ENCODE results near the gene PDE3A. TPM values are rescaled to one million over a fixed set of nuclear protein-coding genes. Genes with fewer than 3 reads are reported as not detected.

The PDE3A gene
- polyA plus RNA-seq, 1 of the 3 experiments (the other 2 are of a cell fraction) = 0.67 TPM

- H3K36me3 ChIP-seq (replicated peaks in 1 of 2; ENCODE audit: control insufficient read depth in 1 of 2, insufficient read depth in 2 of 2, low read length in 1 of 2) = no peaks in the 10 kb centered on the region
- peak overlapping the region in 1 of 2 experiments; percentile 31; a peak in 1 of 4 replicates for H3K27ac ChIP-seq (ENCODE audit: low read depth in 2 of 2, low read length in 1 of 2)
- H3K27me3 ChIP-seq (ENCODE audit: insufficient read depth) = no peaks in the 10 kb centered on the region
- H3F3A ChIP-seq (replicated peaks; ENCODE audit: insufficient read depth) = peaks cover 17% of the 10 kb centered on the region
- CTCF ChIA-PET = interaction anchor here (1.0 to 1.1 kb wide), 2 partner anchors 13 to 21 kb away, joined by 3 to 4 read pairs; no protein-coding TSS in a partner anchor
- no peak overlapping the region for H2AFZ ChIP-seq (ENCODE audit: low read depth)
- no peak overlapping the region for H3K4me2 ChIP-seq
- H4K20me1 ChIP-seq (ENCODE audit: insufficient read depth) = no peaks in the 10 kb centered on the region
- DNase-seq = no peak
- peaks cover 25% of the 10 kb centered on the region; the same call in 1 of the 2 replicates for H3K79me2 ChIP-seq (ENCODE audit: insufficient read depth)
- no peaks in the 10 kb centered on the region for H3K9me3 ChIP-seq
- H3K9ac ChIP-seq = no peak overlapping the region
- H3K9me2 ChIP-seq = no peaks in the 10 kb centered on the region
- H3K4me1 ChIP-seq (ENCODE audit: control insufficient read depth in 1 of 2, insufficient read depth in 2 of 2, low read depth in 1 of 2, low read length in 1 of 2) = peaks cover 0 to 6% of the 10 kb centered on the region in 2 experiments; a peak in 2 of 4 replicates
- POLR2A ChIA-PET = no interaction called here
- 98% methylated on average over 1 of the region's 1 CpG for WGBS (ENCODE audit: low lambda C conversion rate)
- TF ChIP-seq RAD21 (IDR thresholded peaks at IDR 0.05; ENCODE audit: low read length) (no peak), TAF1 (IDR thresholded peaks at IDR 0.05; ENCODE audit: borderline replicate concordance, low read depth, low read length) (no peak), FOXM1 (IDR thresholded peaks at IDR 0.05; ENCODE audit: low read depth) (no peak), IRF3 (IDR thresholded peaks at IDR 0.05; ENCODE audit: low read depth, low read length) (no peak), RFX5 (IDR thresholded peaks at IDR 0.05; ENCODE audit: low read length) (no peak), FOXJ3 (CRISPR knock-in tag; IDR thresholded peaks at IDR 0.05) (no peak)
- TF ChIP-seq, protein P1, sequence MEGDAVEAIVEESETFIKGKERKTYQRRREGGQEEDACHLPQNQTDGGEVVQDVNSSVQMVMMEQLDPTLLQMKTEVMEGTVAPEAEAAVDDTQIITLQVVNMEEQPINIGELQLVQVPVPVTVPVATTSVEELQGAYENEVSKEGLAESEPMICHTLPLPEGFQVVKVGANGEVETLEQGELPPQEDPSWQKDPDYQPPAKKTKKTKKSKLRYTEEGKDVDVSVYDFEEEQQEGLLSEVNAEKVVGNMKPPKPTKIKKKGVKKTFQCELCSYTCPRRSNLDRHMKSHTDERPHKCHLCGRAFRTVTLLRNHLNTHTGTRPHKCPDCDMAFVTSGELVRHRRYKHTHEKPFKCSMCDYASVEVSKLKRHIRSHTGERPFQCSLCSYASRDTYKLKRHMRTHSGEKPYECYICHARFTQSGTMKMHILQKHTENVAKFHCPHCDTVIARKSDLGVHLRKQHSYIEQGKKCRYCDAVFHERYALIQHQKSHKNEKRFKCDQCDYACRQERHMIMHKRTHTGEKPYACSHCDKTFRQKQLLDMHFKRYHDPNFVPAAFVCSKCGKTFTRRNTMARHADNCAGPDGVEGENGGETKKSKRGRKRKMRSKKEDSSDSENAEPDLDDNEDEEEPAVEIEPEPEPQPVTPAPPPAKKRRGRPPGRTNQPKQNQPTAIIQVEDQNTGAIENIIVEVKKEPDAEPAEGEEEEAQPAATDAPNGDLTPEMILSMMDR (IDR thresholded peaks at IDR 0.05) = no peak
- TF ChIP-seq, protein P2, sequence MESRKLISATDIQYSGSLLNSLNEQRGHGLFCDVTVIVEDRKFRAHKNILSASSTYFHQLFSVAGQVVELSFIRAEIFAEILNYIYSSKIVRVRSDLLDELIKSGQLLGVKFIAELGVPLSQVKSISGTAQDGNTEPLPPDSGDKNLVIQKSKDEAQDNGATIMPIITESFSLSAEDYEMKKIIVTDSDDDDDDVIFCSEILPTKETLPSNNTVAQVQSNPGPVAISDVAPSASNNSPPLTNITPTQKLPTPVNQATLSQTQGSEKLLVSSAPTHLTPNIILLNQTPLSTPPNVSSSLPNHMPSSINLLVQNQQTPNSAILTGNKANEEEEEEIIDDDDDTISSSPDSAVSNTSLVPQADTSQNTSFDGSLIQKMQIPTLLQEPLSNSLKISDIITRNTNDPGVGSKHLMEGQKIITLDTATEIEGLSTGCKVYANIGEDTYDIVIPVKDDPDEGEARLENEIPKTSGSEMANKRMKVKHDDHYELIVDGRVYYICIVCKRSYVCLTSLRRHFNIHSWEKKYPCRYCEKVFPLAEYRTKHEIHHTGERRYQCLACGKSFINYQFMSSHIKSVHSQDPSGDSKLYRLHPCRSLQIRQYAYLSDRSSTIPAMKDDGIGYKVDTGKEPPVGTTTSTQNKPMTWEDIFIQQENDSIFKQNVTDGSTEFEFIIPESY (IDR thresholded peaks at IDR 0.05; ENCODE audit: borderline replicate concordance, low read depth) = no peak
- TF ChIP-seq, protein P3, sequence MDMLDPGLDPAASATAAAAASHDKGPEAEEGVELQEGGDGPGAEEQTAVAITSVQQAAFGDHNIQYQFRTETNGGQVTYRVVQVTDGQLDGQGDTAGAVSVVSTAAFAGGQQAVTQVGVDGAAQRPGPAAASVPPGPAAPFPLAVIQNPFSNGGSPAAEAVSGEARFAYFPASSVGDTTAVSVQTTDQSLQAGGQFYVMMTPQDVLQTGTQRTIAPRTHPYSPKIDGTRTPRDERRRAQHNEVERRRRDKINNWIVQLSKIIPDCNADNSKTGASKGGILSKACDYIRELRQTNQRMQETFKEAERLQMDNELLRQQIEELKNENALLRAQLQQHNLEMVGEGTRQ (IDR thresholded peaks at IDR 0.05; ENCODE audit: borderline replicate concordance, low read depth, low read length) = no peak
- no peak overlapping the region for H3K4me3 ChIP-seq (ENCODE audit: low read depth in 2 of 2, low read length in 1 of 2)
These were observed 115.4 kb downstream of the PDE3A start for GRCh38 chr12:20483776-20484175.

DNA sequence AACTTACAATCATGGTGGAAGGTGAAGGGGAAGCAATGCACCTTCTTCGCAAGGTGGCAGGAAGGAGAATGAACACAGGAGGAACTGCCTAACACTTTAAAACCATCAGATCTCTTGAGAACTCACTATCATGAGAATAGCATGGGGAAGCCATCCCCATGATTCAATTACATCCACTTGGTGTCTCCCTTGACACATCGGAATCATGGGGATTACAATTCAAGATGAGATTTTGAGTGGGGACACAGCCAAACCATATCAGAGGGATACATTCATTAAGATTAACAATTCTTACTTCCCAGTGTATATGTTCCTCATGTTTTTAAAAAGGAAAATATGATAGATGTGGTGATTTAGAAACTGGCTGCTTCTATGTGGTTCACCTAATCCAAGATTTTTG, 117.9 kb downstream of the PDE3A start:
- Histone ChIP-seq H3K27ac (ENCODE audit: low read depth in 2 of 2, low read length in 1 of 2) (peak overlapping the region in 1 of 2 experiments; percentile 92; a peak in 2 of 4 replicates), H3K79me2 (ENCODE audit: insufficient read depth) (peaks cover 21% of the 10 kb centered on the region), H3K4me1 (ENCODE audit: control insufficient read depth in 1 of 2, insufficient read depth in 2 of 2, low read depth in 1 of 2, low read length in 1 of 2) (peaks cover 2 to 24% of the 10 kb centered on the region in 2 experiments), H3K4me3 (ENCODE audit: low read depth in 2 of 2, low read length in 1 of 2) (no peak overlapping the region), H3K9ac (no peak overlapping the region), H4K20me1 (ENCODE audit: insufficient read depth) (no peaks in the 10 kb centered on the region), H3F3A (replicated peaks; ENCODE audit: insufficient read depth) (peaks cover 25% of the 10 kb centered on the region), H3K9me2 (no peaks in the 10 kb centered on the region), H3K27me3 (ENCODE audit: insufficient read depth) (no peaks in the 10 kb centered on the region), H3K36me3 (replicated peaks in 1 of 2; ENCODE audit: control insufficient read depth in 1 of 2, insufficient read depth in 2 of 2, low read length in 1 of 2) (no peaks in the 10 kb centered on the region), H3K4me2 (no peak overlapping the region), H3K9me3 (no peaks in the 10 kb centered on the region), H2AFZ (ENCODE audit: low read depth) (no peak overlapping the region)
- DNase-seq = no peak
- POLR2A ChIA-PET = no interaction called here
- 100% methylated on average over 2 of the region's 2 CpGs for WGBS (ENCODE audit: low lambda C conversion rate)
- no peak for TF ChIP-seq TEAD4 (IDR thresholded peaks at IDR 0.05; ENCODE audit: borderline replicate concordance, insufficient read depth)
- TF ChIP-seq, protein P1 (IDR thresholded peaks at IDR 0.05) = peak; percentile 46
- peak; percentile 21; the same call in 1 of the 2 replicates for TF ChIP-seq SMC3 (IDR thresholded peaks at IDR 0.05; ENCODE audit: low read depth, low read length)
- TF ChIP-seq, protein P4, sequence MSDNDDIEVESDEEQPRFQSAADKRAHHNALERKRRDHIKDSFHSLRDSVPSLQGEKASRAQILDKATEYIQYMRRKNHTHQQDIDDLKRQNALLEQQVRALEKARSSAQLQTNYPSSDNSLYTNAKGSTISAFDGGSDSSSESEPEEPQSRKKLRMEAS (IDR thresholded peaks at IDR 0.05; ENCODE audit: low read depth) = no peak
- TF ChIP-seq RAD21 (IDR thresholded peaks at IDR 0.05; ENCODE audit: low read length) = peak; percentile 51
- CTCF ChIA-PET = no interaction called here

Data from SK-N-SH (cell line).